ENCODE measurements around the gene EPHA3.

Gene EPHA3

DNA sequence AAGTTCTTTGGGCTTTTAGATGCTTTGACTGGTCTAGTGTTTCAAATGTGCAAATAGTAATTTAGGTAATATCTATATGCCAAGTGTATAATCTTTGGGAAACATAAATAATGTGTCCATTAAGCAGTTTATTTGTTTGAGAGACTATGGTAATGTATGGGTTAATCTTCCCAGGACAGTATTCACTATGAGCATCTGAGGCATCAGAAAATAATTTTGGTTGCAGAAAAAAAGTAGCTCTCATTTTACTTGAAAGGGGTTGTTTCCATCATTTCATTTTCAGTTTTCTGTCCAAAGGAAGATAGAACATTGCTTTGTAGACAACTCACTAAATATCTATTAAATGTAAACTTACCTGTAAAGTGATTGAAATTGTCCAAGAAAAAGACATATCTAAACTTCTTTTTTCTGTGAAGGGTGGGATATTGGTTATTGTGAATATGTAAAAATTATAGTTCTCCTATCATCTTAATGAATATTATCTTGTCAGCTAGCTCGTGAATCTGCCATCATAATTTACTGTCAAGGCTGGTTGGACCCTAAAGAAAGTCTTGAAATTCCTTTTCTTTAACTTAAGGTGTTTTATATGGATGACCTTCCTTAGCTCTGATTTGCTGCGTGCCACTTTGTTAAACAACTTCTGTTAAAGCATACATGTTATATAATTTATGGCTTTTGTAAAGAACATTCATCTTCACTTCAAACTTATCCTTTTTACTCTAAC is 108.8 kb downstream of the EPHA3 start:
- no peak for DNase-seq
- in situ Hi-C loops (cut with MboI; ENCODE audit: low pct_unique_long_range_greater_than_20kb, low sequenced_read_pairs): no loop called here

DNA sequence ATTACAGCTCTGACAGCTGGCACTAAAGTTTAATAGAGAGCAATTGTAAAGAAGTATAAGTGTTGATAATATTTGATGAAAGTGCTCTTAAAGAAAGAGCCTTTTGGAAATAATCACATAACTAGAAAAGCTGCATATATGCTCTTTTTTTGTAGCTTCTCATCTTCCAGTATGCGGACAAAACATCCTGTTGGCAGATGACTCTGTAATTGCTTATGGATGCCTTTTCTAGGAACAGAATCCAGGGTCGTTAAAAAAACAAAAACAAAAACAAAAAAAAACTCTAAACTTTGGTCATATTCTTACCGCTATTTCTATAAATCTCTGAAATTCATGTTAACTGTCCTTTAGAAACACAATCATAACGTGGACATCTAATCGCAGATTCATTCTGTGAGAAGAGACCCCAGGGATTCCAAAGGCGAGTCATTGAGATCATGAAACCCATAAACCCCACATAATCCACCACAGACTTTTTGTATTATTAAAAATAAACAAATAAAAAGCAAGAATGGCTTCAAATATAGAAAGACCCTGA is 109.8 kb downstream of the EPHA3 start:
- in situ Hi-C loops (cut with MboI; ENCODE audit: low pct_unique_long_range_greater_than_20kb, low sequenced_read_pairs): no loop called here
- DNase-seq: no peak

DNA sequence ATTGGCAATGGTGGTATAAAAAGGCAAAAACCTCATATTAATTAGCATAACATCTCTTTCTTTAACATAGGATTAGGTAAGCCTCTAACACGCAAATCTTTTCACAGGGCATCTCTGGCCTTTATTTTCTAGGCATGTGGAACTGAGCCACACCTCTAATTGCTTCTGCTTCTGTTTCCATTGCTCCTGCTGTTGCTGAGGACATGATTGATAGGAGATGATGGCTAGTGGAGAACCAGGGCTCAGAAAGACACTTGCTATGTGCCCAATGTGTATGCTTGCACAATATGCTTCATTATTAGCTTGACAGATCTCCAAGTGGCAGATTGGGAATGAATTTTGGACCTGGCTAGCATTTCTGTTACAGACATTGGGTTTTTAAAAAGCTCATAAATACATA is 114.5 kb downstream of the EPHA3 start:
- in situ Hi-C loops (cut with MboI; ENCODE audit: low pct_unique_long_range_greater_than_20kb, low sequenced_read_pairs): no loop called here
- no peak for DNase-seq

DNA sequence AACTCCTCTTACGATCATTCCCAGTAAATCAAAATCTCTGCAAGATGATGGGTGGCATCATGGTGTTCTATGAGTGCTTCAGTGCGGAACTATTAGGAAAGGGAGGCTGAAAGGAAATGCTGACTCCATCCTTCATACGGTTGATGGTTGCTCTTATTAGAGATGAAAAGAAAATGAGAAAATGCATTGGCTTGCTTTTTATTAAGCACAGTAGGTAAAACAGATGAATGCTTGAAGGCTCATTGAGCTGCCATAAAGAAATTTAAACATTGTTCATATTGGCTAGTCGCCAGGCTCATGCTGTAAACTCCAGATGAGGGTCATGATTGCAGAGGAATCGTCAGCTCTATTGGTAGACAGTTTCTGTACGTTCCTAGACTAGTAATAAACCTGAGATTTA is 115.8 kb downstream of the EPHA3 start:
- no peak for DNase-seq
- in situ Hi-C loops (cut with MboI; ENCODE audit: low pct_unique_long_range_greater_than_20kb, low sequenced_read_pairs): no loop called here

DNA sequence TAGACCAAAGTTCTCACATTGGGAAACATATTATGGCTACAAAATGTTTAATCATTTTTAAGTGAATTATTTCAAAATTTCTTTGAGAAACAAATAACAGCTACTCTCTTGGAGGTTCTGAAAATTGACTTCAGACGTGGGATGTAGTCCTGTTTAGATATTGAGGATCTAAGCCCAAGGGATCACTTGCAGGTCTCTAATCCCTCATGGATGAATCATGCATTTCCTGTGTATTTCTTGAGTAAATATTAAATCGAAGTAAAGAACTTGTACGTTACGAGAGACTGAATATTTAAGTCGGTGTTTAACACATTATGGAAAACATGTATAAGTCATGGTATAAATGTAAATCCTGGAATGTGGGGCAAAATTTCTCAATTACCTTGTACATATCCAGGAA is 119.8 kb downstream of the EPHA3 start:
- in situ Hi-C loops (cut with MboI; ENCODE audit: low pct_unique_long_range_greater_than_20kb, low sequenced_read_pairs): no loop called here
- no peak for DNase-seq

DNA sequence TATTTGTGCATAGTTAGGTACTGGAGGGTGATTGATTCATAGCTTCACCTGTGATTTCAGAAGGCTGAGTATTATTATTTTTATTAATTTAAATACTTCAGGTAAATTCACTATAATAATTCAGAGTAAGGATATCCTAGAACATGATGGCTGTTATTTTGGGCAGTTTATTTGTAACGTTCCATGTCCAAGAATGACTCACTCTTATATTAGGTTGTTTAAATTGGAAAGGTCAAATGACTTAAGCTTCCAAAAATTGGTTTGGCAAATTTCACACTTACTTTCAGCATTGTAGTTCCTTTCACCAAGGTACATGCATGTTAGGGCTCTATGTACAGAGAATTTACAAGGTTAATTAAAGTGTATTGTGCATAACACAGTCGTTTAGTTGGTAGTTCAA is 120.2 kb downstream of the EPHA3 start:
- no peak for DNase-seq
- in situ Hi-C loops (cut with MboI; ENCODE audit: low pct_unique_long_range_greater_than_20kb, low sequenced_read_pairs): no loop called here

DNA sequence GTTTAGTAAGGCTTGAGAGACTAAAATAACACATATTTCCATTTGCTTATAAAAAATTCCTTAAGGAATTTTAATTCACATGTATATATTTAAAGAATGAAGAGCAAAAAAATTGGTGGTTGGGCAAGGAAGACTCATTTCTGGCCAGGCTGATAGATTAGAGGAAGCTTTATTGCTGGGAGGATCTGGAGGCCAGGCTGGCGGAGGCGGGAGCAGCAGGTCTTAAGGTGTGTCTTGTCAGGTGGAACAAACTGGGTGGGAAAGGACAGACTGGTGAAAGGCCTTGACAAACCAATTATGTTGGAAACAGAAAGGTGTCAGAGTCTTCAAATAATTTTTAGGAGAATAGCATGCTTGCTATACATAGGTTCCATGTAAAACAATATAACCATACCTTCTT is 124.7 kb downstream of the EPHA3 start:
- no peak for DNase-seq
- in situ Hi-C loops (cut with MboI; ENCODE audit: low pct_unique_long_range_greater_than_20kb, low sequenced_read_pairs): no loop called here

DNA sequence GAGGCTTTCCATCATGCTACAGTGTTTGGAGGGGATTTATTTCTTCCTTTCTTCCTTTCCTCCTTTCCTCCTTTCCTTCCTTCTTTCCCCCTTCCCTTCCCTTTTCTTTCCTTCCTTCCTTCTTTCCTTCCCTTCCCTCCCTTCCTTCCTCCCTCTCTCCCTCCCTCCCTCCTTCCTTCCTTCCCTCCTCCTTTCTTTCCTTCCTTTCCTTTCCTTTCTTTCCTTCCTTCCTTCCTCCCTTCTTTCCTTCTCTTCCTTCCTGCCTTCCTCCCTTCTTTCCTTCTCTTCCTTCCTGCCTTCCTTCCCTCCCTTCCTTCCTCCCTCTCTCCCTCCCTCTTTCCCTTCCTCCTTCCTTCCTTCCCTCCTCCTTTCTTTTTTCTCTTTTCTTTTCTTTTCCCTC is 127.2 kb downstream of the EPHA3 start:
- in situ Hi-C loops (cut with MboI; ENCODE audit: low pct_unique_long_range_greater_than_20kb, low sequenced_read_pairs): no loop called here
- no peak for DNase-seq

DNA sequence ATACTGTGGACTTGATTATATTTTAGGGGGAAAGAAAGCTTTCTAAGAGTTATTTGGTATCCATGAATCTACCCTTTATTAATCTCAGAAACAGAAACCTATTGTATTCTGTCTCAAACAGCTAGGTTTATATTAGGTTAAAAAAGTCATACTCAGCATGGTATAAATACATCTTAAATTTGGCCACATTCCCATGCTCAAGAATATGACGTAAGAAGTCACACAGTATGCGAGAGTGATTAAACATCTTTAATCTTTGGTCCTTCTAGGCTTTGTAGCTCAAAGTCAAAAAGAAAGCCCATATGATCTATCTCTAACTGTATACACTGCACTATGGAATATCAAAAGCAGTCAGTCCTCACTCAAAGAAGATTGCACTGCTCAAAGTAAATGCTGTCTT is 131.4 kb downstream of the EPHA3 start:
- in situ Hi-C loops (cut with MboI; ENCODE audit: low pct_unique_long_range_greater_than_20kb, low sequenced_read_pairs): no loop called here
- no peak for DNase-seq

DNA sequence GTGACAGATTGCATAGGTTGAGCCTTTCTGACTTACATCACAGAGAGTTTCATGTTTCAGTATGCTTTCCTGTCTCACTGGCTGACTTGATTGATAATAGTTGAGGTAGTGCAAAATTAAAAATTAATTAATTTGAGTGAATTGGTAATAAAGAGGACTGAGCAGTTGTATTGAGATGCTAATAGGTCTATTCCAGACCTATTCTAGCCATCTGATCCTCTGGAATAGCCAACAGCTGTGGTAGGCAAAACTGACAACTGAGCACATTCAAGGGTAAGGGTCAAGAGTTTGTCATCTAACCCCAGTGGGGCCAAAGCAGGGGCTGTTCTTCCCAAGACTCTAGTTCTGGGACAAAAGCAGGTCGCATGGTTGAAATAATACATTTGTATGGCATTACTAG is 132.4 kb downstream of the EPHA3 start:
- DNase-seq: no peak
- in situ Hi-C loops (cut with MboI; ENCODE audit: low pct_unique_long_range_greater_than_20kb, low sequenced_read_pairs): no loop called here

DNA sequence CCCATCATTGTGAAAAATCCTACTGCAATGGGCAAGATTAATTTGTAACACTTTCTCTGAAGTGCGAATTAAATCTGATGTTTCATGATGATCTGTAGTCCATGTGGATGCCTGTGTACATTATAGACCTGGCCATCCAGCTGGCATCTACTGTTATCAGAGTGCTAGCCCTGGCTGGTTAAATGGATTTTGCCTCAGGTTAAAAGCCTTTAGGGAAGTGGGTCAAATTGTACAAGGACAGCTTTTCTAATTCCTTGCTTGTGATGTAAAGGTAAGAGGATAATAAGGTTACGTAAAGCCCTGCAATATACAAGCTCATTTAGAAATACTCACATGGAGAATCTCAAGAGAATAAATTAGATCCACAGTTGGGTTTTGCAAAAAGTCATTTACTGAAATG is 138.2 kb downstream of the EPHA3 start:
- in situ Hi-C loops (cut with MboI; ENCODE audit: low pct_unique_long_range_greater_than_20kb, low sequenced_read_pairs): no loop called here
- DNase-seq: no peak

DNA sequence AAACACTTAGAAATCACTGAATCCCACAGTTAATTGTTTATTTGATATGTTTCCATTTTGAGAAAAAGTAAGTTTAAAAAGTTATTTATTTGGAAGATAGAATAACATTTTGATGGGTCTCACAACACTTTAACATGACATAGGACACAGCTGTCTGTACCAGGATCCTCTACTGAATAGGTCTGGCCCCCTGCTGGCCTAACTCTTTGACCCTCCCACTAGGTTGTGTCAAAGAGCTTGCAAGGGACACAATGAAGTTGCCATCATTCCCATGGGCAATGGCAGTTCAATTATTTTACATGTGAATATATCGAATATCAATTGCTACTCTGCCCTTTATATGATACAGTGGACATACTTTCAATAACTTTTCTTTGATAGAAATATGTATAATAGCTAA is 138.9 kb downstream of the EPHA3 start:
- no peak for DNase-seq
- in situ Hi-C loops (cut with MboI; ENCODE audit: low pct_unique_long_range_greater_than_20kb, low sequenced_read_pairs): no loop called here

DNA sequence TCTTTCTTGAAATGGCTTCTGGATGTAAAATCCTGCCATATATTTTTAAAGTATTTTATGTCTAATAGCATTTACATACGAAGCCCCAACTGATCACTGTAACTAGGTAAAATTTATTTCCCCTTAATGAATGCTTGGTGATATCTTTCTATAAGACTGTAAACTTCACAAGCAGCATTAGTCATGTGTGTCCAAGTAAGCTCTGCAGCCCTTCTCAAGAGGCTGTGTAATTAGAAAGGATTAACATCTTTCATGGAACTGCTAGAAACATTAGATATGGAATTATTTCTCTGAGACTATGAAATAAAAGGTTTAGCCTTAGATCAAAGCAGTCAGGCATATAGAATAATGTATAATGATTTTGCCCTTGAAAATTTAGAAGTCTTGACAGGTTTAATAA is 143.3 kb downstream of the EPHA3 start:
- DNase-seq: no peak
- in situ Hi-C loops (cut with MboI; ENCODE audit: low pct_unique_long_range_greater_than_20kb, low sequenced_read_pairs): no loop called here

DNA sequence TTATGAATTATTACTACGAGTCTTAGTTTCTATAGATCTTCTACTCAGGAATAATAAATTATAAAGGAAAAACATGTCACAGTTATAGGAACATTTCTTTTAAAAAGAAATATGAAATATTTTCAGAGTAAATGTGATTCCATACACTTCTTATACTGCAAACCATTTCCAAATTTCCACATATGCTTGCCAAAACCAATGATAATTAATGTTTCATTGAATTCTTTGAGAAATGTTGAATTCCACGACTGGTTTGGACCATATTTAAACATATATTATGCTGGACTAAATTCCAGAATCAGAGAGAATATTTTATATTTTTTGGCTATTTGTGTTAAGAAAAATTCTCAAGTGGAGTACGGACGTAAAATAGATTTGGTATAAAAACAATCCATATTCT is 144.6 kb downstream of the EPHA3 start:
- DNase-seq: no peak
- in situ Hi-C loops (cut with MboI; ENCODE audit: low pct_unique_long_range_greater_than_20kb, low sequenced_read_pairs): no loop called here

DNA sequence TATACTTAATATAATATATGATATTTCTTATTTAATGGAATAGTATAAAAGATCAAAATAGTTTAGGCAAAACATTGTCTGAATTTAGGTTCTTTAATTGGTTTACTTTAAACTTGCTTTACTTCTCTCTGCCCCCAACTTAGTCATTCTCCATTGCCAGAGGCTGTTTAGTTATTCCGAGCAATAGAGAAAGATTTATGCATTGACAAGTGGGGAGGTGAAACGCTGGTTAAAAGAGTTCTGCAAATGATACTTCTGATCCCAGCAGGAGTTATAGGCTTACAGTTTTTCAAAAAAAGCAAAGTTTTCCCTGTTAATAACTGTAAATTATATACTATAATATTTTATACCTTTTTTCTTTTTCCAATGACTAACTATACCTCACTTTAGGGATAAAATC is 145.4 kb downstream of the EPHA3 start:
- DNase-seq: no peak
- in situ Hi-C loops (cut with MboI; ENCODE audit: low pct_unique_long_range_greater_than_20kb, low sequenced_read_pairs): no loop called here

DNA sequence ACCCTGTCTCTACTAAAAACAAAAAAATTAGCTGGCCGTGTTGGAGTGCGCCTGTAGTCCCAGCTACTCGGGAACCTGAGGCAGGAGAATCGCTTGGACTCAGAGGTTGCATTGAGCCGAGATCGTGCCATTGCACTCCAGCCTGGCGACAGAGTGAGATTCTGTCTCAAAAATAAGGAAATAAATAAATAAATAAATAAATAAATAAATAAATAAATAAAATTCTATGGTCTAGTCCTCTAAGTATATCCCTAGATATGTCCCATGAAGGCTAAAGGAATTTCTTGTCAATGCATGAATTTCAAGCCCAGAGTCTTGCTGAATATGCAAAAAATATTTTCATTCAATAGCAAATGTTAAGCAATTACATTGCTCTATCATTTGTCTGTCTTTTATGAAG is 149.0 kb downstream of the EPHA3 start:
- in situ Hi-C loops (cut with MboI; ENCODE audit: low pct_unique_long_range_greater_than_20kb, low sequenced_read_pairs): no loop called here
- DNase-seq: no peak

DNA sequence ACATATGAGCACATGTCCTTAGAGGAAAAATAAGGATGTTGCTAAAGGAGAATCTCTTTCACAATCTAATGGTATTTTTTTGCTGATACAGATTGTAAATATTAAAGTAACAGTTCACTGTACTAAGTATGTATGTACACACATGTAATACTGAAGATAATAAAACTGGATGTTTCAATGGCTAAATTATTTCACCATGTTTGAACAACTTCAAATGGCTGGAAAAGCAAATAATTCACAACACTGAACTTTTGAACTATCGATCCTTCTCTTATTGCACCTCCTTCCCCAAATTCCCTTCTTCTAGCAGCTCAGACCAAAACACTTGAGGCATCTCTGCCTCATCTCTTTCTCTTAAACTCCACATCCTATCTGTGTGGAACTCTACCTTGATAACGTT is 149.5 kb downstream of the EPHA3 start:
- DNase-seq: no peak
- in situ Hi-C loops (cut with MboI; ENCODE audit: low pct_unique_long_range_greater_than_20kb, low sequenced_read_pairs): no loop called here

DNA sequence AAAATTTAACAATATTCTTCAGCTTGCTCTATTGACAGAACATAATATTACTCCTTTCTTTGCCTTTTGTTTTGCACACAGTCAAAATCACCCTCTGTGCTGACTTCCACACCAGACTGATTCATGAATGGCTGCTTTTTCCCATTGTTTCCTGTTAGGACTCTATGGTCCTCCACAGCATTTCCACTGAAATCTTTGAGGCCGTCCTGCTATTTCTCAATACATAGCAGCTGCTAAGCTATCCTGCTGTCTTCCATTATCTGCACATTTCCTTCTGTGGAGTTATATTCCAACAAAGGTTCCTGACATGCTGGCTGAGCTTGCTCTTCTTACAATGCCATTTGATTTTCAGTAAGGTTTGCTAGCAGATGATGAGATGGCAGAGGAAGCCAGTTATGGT is 153.3 kb downstream of the EPHA3 start:
- DNase-seq: no peak
- in situ Hi-C loops (cut with MboI; ENCODE audit: low pct_unique_long_range_greater_than_20kb, low sequenced_read_pairs): no loop called here

DNA sequence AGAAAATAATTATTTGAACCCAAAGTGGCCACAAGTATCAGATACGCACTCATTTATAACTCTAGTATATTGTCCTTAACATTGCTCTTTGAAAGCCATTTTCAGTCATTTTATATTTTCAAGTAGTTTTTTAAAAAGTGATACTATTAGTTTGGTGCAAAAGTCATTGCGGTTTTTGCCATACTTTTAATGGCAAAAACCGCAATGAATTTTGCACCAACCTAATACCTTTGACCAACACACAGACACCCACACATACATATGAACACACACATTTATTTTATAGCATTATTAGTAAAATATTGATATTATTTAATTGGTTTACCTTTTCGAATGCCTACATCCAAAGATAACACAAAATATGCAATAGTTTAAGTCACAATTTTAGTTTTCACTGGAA is 154.3 kb downstream of the EPHA3 start:
- in situ Hi-C loops (cut with MboI; ENCODE audit: low pct_unique_long_range_greater_than_20kb, low sequenced_read_pairs): no loop called here
- DNase-seq: no peak

DNA sequence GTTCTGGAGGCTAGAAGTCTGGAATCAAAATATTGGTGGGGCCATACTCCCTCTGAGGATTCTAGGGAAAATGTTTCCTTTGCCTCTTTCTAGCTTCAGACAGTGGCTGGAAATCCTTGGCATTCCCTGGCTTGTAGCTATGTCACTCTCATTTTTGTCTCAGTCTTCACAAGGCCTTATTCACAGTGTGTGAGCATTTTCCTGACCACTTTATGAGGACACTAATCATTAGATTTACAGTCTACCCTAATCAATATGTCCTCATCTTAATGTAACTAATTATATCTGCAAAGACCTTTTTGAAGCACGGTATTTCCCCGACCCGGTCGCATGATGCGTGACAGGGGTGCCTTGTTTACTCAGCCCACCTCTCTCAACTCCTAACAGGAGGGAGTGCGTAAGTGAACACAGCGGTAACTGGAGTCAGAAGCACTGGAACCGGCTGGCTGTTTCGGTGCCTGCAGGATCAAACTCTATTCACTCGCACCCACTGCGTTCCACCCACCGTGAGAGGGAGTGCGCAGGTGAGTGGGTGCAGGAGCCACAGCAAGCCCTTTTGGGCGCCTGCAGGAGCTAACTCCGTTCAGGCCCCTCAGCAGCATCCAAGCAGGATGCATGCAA is 155.0 kb downstream of the EPHA3 start:
- in situ Hi-C loops (cut with MboI; ENCODE audit: low pct_unique_long_range_greater_than_20kb, low sequenced_read_pairs): no loop called here
- no peak for DNase-seq

DNA sequence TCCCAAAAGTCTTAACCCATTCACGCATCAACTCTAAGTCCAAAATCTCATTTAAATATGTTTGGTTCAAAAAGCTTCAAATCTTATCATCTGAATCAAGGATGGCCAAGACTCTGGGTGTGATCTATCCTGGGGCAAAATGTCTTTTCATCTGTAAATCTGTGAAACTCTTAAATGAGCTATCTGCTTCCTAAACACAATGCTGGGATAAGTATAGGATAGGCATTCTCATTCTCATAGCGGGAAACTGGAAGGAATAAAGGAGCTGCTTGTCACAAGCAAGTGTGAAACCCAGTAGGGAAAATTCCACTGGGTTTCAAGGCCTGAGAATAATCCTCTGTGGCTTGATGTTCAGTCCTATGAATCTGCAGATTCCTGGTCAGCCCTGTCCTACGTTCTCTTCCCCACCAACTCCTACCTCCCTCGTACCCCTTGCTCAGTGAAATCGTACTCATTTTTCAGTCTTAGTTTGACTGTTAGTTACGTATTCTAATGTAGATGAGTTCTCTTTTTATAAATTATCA is 156.7 kb downstream of the EPHA3 start:
- in situ Hi-C loops (cut with MboI; ENCODE audit: low pct_unique_long_range_greater_than_20kb, low sequenced_read_pairs): no loop called here
- no peak for DNase-seq
